K562 (cell line): ENCODE results near the gene KIZ. TPM values are rescaled to one million over a fixed set of nuclear protein-coding genes. Genes with fewer than 3 reads are reported as not detected.

Experiments used
- ATAC-seq: fragments of 200-7000 bp; cut with Tn5 transposase; 3 replicates; pipeline ENCODE4 v1.9.1; 2020; ENCODE audit warnings: moderate library complexity
- BruUV-seq: library from RNA; stranded (reverse); fragments of 400-500 nt; replicated peaks from 2 replicates; lab custom pipeline; 2021; lab: Mats Ljungman, UMichigan
- CTCF ChIA-PET: fragments of 300-600 bp; formaldehyde crosslinking; extraction: SDS; loops from one replicate; lab custom pipeline; 2021; ENCODE audit warnings: low intra/inter-chr PET ratio; lab: Yijun Ruan, JAX
- POLR2A ChIA-PET: fragments of 300-600, 350-650 bp; sonication (Branson Sonifier 250); formaldehyde crosslinking; extraction: SDS; loops from one replicate; lab custom pipeline; 2021; ENCODE audit warnings: antibody characterized with exemption, inconsistent platforms; lab: Yijun Ruan, JAX
- DNase-seq, 4 experiments: peaks; one replicate each; pipeline versions ENCODE4 v3.0.0 to v3.0.0-alpha.2; 2011 to 2018; ENCODE audit warnings: low spot score in 3 of 4, mixed read lengths in 3 of 4; ENCODE audit errors: extremely low read depth in 1 of 4
- FAIRE-seq: peaks from 2 replicates; lab custom pipeline; 2011; peaks lifted over from hg19 to GRCh38; lab: Jason Lieb, UNC
- H2AFZ ChIP-seq: 2 replicates; pipeline ENCODE4 v1.6.0; 2011; ENCODE audit warnings: low read depth, low read length, control low read depth, inconsistent platforms
- H3K27ac ChIP-seq: fragments of 200-600 bp; 3 replicates; pipeline ENCODE4 v1.8.0; 2011; ENCODE audit warnings: low read depth, mild to moderate bottlenecking, control low read depth, inconsistent platforms, low read length, moderate library complexity, mixed read lengths; ENCODE audit errors: extremely low read depth
- H3K27me3 ChIP-seq, 2 experiments: fragments of 300-600 bp in 1 of 2; 2 replicates in 1 of 2; 3 replicates in 1 of 2; pipeline versions ENCODE4 v1.6.0 to v1.8.0; 2011; ENCODE audit warnings: inconsistent platforms in 2 of 2, low read length in 2 of 2, mild to moderate bottlenecking in 1 of 2, mixed read lengths in 1 of 2, moderate library complexity in 1 of 2; ENCODE audit not compliant: control insufficient read depth in 2 of 2, insufficient read depth in 2 of 2
- H3K36me3 ChIP-seq: fragments of 300-600 bp; 3 replicates; pipeline ENCODE4 v1.8.0; 2011; ENCODE audit warnings: mild to moderate bottlenecking, low read length, inconsistent platforms; ENCODE audit not compliant: control insufficient read depth, insufficient read depth
- H3K4me1 ChIP-seq, 2 experiments: fragments of 200-600 bp in 1 of 2; replicated peaks in 1 of 2; 2 replicates in 1 of 2; 3 replicates in 1 of 2; pipeline versions ENCODE4 v1.5.1 to v1.8.0; 2011; ENCODE audit warnings: inconsistent platforms in 2 of 2, low read length in 2 of 2, mild to moderate bottlenecking in 1 of 2, mixed read lengths in 1 of 2, moderate library complexity in 1 of 2; ENCODE audit not compliant: control insufficient read depth in 2 of 2, insufficient read depth in 2 of 2
- H3K4me2 ChIP-seq: 2 replicates; pipeline ENCODE4 v1.6.1; 2011; ENCODE audit warnings: low read length, control low read depth, inconsistent platforms, mixed read lengths; ENCODE audit not compliant: insufficient read depth
- H3K4me3 ChIP-seq: fragments of 200-600 bp; sonication (generic), shearing (Covaris generic); 2 replicates; pipeline ENCODE4 v1.5.1; 2016; ENCODE audit warnings: control low read depth, inconsistent platforms
- H3K79me2 ChIP-seq: fragments of 200-600 bp; 3 replicates; pipeline ENCODE4 v1.8.0; 2011; ENCODE audit warnings: low read length, inconsistent platforms; ENCODE audit not compliant: control insufficient read depth, insufficient read depth
- H3K9ac ChIP-seq, 2 experiments: 2 replicates each; pipeline versions ENCODE4 v1.6.0 to v1.6.1; 2011; ENCODE audit warnings: low read depth in 2 of 2, low read length in 2 of 2, control low read depth in 1 of 2, inconsistent platforms in 1 of 2, mild to moderate bottlenecking in 1 of 2, mixed read lengths in 1 of 2; ENCODE audit not compliant: insufficient read depth in 1 of 2
- H3K9me1 ChIP-seq: one replicate; pipeline ENCODE4 v1.6.0; 2011; ENCODE audit warnings: inconsistent platforms, mild to moderate bottlenecking, low read length, moderate library complexity; ENCODE audit not compliant: control insufficient read depth, insufficient read depth
- H3K9me3 ChIP-seq: replicated peaks from 2 replicates; pipeline ENCODE4 v1.5.1; 2011; ENCODE audit warnings: low read depth, low read length, inconsistent platforms; ENCODE audit not compliant: control insufficient read depth, insufficient read depth
- H4K20me1 ChIP-seq: replicated peaks from 2 replicates; pipeline ENCODE4 v1.6.1; 2011; ENCODE audit warnings: low read length, inconsistent platforms, mixed read lengths; ENCODE audit not compliant: control insufficient read depth, insufficient read depth
- MXD1 ChIP-seq: fragments of 250-450 bp; sonication (Bioruptor Pico); IDR thresholded peaks from 2 replicates; pipeline ENCODE4 v1.8.0; 2021; ENCODE audit warnings: borderline replicate concordance, mild to moderate bottlenecking, moderate library complexity; ENCODE audit not compliant: poor library complexity, severe bottlenecking
- SP1 ChIP-seq: sonication (generic); formaldehyde crosslinking; IDR thresholded peaks from 2 replicates; pipeline ENCODE4 v1.8.1; 2022; ENCODE audit warnings: mild to moderate bottlenecking, missing genetic modification reagents
- TEAD1 ChIP-seq, 2 experiments: fragments of 450-650 bp in 1 of 2; sonication (generic) in 1 of 2; formaldehyde crosslinking; IDR thresholded peaks; 2 replicates each; pipeline versions ENCODE4 v1.4.0 to v1.8.0; 2020 to 2022; ENCODE audit warnings: mild to moderate bottlenecking in 2 of 2, missing genetic modification reagents in 1 of 2
- ZNF274 ChIP-seq: IDR thresholded peaks from 2 replicates; pipeline ENCODE4 v1.6.1; 2011; ENCODE audit warnings: low read depth, mild to moderate bottlenecking, low read length, moderate library complexity, borderline replicate concordance
- WGBS: fragments of 100-300 bp; shearing (Covaris generic); methylation state at CpG from one replicate; pipeline ENCODE4 v1.1.6; 2016; ENCODE audit warnings: low coverage, mixed read lengths; ENCODE audit not compliant: insufficient coverage; ENCODE audit errors: missing lambda C conversion rate; 5-methylcytosine and 5-hydroxymethylcytosine counted together
- in situ Hi-C: fragments of 300-500 bp; cut with MboI; formaldehyde crosslinking; loops from 4 replicates; pipeline ENCODE4 v1.15.0; 2018; ENCODE audit warnings: inconsistent platforms, mixed read lengths
- intact Hi-C: fragments of 100-400 bp; cut with micrococcal nuclease; formaldehyde crosslinking; loops from 2 replicates; pipeline ENCODE4 v1.14.2; 2022
- polyA plus RNA-seq, 8 experiments: library from polyadenylated mRNA; depleted of rRNA in 4 of 8; stranded (reverse) in 5 of 8; unstranded in 3 of 8; fragments of >200 nt; fragmentation: Nextera tagmentation in 2 of 8; fragmentation: Illumina TruSeq in 1 of 8; extraction: Ambion mirVana in 2 of 8; extraction: Trizol in 1 of 8; gene quantifications; 2 replicates each; pipeline versions ENCODE4 v1.2.1 to v1.2.3, GENCODE V29; 2011 to 2014; ENCODE audit warnings: inconsistent platforms in 1 of 8, missing spikeins in 1 of 8
- total RNA-seq, 7 experiments: library from RNA; depleted of rRNA in 6 of 7; stranded (reverse); fragments of >200 nt in 6 of 7; fragmentation: Illumina TruSeq in 2 of 7; extraction: Trizol in 2 of 7; gene quantifications; 2 replicates each; pipeline versions ENCODE4 v1.2.1 to v1.2.3, GENCODE V29; 2011 to 2021; ENCODE audit warnings: low replicate concordance in 1 of 7

KIZ gene
- total and polyA plus RNA-seq, 9 of the 15 experiments (the other 6 are each of a cell fraction or from before 2014, with no cell fraction given), result 4.9 to 21.1 (median 13.5) TPM

GRCh38 chr20:21105429-21106170 lies 20.3 kb upstream of the KIZ start:
- DNase-seq (no peak), ATAC-seq (peak; percentile 24; the same call in 2 of the 3 replicates), FAIRE-seq (no peak)
- Histone ChIP-seq H3K4me1 (peaks cover 0 to 19% of the 10 kb centered on the region in 2 experiments; a peak in 3 of 5 replicates), H3K4me3 (no peak overlapping the region), H3K79me2 (no peaks in the 10 kb centered on the region), H2AFZ (no peak overlapping the region), H3K36me3 (no peaks in the 10 kb centered on the region), H3K9me3 (no peaks in the 10 kb centered on the region), H4K20me1 (no peaks in the 10 kb centered on the region), H3K9ac (no peak overlapping the region), H3K4me2 (no peak overlapping the region), H3K27ac (no peak overlapping the region), H3K27me3 (peaks cover 7 to 17% of the 10 kb centered on the region in 2 experiments; a peak in 2 of 5 replicates), H3K9me1 (no peaks in the 10 kb centered on the region)
- WGBS, result 20% methylated on average over 7 of the region's 50 CpGs
- in situ Hi-C loops (no loop called here), intact Hi-C loops (no loop called here)
- no TSS peak for BruUV-seq
- POLR2A ChIA-PET, result no interaction called here
- CTCF ChIA-PET, result no interaction called here
- TF ChIP-seq TEAD1 (CRISPR knock-in tag; IDR thresholded peaks at IDR 0.05), result no peak
- no peak for TF ChIP-seq SP1 (CRISPR knock-in tag)
- no peak for TF ChIP-seq MXD1 (CRISPR knock-in tag)
- no peak for TF ChIP-seq ZNF274
